SJCRH30 (cell line): ENCODE data around the gene ZDHHC4. TPM values are rescaled to one million over a fixed set of nuclear protein-coding genes. Genes with fewer than 3 reads are reported as not detected.
"Not testable (repeated sequence)": the region's sequence is repeated elsewhere in the genome, so short reads cannot be mapped to it uniquely, and the experiment has no call there.

Experiments
- DNase-seq, 2 experiments: peaks; one replicate each; pipeline ENCODE4 v3.0.0-alpha.2; 2015 to 2020
- H3K27ac ChIP-seq: fragments of 250-450 bp; sonication (Bioruptor Pico); 2 replicates; pipeline ENCODE4 v1.5.1; 2020; ENCODE audit warnings: mild to moderate bottlenecking, moderate library complexity
- H3K27me3 ChIP-seq: fragments of 250-450 bp; sonication (Bioruptor Pico); 2 replicates; pipeline ENCODE4 v1.5.1; 2020; ENCODE audit warnings: mild to moderate bottlenecking, moderate library complexity
- H3K36me3 ChIP-seq: fragments of 250-450 bp; sonication (Bioruptor Pico); 2 replicates; pipeline ENCODE4 v1.5.1; 2020; ENCODE audit warnings: mild to moderate bottlenecking, moderate library complexity
- H3K4me1 ChIP-seq: fragments of 250-450 bp; sonication (Bioruptor Pico); 2 replicates; pipeline ENCODE4 v1.5.1; 2020; ENCODE audit warnings: mild to moderate bottlenecking, moderate library complexity
- H3K4me3 ChIP-seq: fragments of 250-450 bp; sonication (Bioruptor Pico); 2 replicates; pipeline ENCODE4 v1.5.1; 2020; ENCODE audit warnings: mild to moderate bottlenecking, moderate library complexity
- H3K9me3 ChIP-seq: fragments of 250-450 bp; sonication (Bioruptor Pico); replicated peaks from 2 replicates; pipeline ENCODE4 v1.5.1; 2020; ENCODE audit warnings: mild to moderate bottlenecking, moderate library complexity
- total RNA-seq: library from RNA; depleted of rRNA; stranded (reverse); fragments of >200 nt; shearing (Covaris generic); gene quantifications from 2 replicates; pipeline ENCODE4 v1.2.3, GENCODE V29; 2014; rRNA removed

The ZDHHC4 gene
- total RNA-seq, 1 experiment from 2014 or later: 56.7 TPM

DNA sequence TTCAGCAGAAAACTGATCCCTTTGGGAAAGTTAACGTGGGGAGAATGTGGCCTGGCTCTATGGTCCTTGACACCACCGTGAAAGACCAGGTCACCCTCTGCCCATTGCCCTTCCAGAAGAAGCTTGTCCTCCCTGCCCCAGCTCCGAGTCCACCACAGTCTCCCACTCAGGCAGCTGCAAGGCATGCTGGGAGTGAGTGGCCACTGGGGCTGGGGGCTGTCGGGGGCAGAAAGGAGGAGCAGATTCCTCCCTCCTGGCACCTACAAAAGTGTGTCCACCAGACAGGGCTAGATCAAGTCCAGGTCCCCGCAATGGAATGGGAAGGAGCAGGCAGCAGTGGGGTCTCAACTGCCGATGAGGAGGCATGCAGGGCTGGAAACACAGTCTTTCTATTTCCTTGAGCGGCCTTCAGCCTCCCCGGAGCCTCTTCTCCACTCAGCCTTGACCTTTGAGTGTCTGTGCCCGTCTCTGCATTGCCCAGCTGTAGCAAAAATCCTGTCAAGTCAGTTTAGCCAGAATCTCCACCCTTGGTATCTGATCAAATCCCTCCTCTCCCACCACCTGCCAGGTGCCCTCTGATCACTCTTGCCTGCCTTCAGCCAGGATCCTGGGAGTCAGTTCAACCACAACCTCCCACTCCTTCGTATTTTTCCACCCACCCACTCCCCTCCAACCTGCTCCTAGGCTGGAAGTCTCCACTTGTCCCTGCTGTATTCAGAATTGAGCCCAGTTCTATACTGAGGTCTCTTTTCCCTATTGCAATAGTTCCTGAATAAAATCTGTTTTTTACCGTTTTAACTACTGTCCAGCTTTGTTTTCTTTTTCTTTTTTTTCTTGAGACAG lies 53.0 kb downstream of the ZDHHC4 start:
- no peak overlapping the region for H3K27ac ChIP-seq
- DNase-seq: no peak
- no peak overlapping the region for H3K4me3 ChIP-seq
- no peaks in the 10 kb centered on the region for H3K27me3 ChIP-seq
- no peaks in the 10 kb centered on the region; the same call in 1 of the 2 replicates for H3K4me1 ChIP-seq
- H3K9me3 ChIP-seq: no peaks in the 10 kb centered on the region
- no peaks in the 10 kb centered on the region for H3K36me3 ChIP-seq

DNA sequence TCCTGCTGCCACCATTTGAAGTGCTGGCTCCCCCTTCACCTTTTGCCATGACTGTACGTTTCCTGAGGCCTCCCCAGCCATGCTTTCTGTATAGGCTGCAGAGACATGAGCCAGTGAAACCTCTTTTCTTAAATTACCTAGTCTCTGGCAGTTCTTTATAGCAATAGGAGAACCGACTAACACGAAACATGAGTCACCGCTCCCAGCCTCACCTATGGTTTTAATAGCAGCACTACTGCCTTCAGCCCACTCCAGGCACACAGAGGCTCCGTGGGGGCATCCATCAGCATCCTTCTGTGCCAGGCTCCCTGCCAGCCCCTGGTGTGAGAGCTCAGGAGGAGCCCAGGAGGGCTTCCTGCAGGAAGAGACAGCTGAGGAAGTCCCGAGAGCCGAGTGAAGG lies 54.4 kb downstream of the ZDHHC4 start:
- H3K27ac ChIP-seq: no peak overlapping the region
- H3K4me3 ChIP-seq: no peak overlapping the region
- peaks cover 4% of the 10 kb centered on the region; the same call in 1 of the 2 replicates for H3K4me1 ChIP-seq
- H3K36me3 ChIP-seq: no peaks in the 10 kb centered on the region
- H3K27me3 ChIP-seq: peaks cover 3% of the 10 kb centered on the region; the same call in 1 of the 2 replicates
- DNase-seq: no peak
- H3K9me3 ChIP-seq: no peaks in the 10 kb centered on the region

DNA sequence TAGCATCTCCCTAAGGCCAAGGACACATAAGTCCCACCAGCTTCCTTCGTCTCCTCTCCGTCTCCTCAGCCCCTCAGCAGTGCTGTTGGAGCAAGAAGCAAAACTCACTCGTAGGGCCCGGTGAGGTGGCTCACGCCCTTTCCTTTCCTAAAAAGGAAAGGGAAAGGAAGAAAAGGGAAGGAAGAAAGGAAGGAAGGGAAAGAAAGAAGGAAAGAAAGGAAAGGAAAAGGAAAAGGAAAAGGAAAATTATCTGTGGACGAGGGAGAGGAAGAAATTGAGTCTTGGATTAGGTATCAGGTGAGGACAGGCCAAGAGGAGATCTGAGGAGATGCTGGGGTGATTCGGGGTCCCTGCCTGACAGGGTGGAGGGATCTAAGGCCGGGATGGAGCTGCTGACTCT lies 56.8 kb downstream of the ZDHHC4 start:
- H3K27ac ChIP-seq: no peak overlapping the region
- H3K9me3 ChIP-seq: no peaks in the 10 kb centered on the region
- H3K4me3 ChIP-seq: no peak overlapping the region
- peaks cover 3% of the 10 kb centered on the region; the same call in 1 of the 2 replicates for H3K27me3 ChIP-seq
- DNase-seq: no peak
- H3K36me3 ChIP-seq: peaks cover 3% of the 10 kb centered on the region
- peaks cover 4% of the 10 kb centered on the region; the same call in 1 of the 2 replicates for H3K4me1 ChIP-seq

- not testable (repeated sequence) for H3K27ac ChIP-seq, H3K4me3 ChIP-seq, H3K9me3 ChIP-seq, H3K27me3 ChIP-seq, DNase-seq, H3K4me1 ChIP-seq
- H3K36me3 ChIP-seq: peaks cover 12% of the 10 kb centered on the region
These were observed 57.7 kb downstream of the ZDHHC4 start for GRCh38 chr7:6634971-6635370.

DNA sequence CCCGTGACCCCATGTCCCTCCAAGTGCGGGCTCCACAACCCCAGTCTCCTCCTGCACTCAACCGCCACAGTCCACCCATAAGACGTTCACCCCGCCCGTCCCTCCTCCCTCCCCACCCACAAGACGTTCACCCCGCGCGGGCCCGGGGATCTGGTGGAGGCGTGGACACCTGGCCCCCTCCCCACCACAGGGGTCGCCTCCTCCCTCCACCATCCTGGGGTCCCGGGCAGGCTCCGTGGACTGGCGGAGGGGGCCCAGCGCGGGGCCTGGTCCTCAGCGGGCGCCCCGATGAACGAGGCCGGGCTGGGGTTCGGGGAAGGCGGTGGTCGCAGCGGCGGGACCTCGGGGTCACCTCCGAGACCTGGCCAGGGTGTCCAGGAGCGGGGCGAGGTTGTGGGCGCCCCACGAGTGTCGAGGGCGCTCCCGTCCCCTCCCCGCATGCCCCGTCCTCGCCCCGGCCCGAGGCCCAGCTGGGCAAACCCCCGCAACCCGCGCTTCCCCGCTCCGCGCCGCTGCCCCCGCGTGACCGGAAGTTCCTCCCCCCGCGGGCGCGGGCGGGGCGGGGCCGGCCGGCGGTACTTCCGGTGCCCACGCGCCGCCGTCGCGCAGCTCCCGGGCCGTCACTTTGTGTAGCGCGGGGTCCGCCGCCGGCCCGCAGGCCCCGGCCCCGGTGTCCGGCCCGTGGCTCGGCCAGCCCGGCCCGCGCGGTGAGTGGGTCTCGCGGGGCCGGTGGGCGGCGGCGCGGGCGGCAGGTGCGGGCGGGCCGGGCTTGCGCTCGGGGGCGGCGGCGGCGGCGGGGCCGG lies 59.7 kb downstream of the ZDHHC4 start, which contains the start of gene ZNF316:
Gene ZNF316 (plus strand): TSS at position 578 of the 803 bp plus-strand sequence. CDS start 5,092 bp downstream, outside the sequence.
- peaks cover 27% of the 10 kb centered on the region for H3K36me3 ChIP-seq
- H3K27me3 ChIP-seq: peaks cover 3% of the 10 kb centered on the region; the same call in 1 of the 2 replicates
- peaks cover 4% of the 10 kb centered on the region; the same call in 1 of the 2 replicates for H3K4me1 ChIP-seq
- H3K27ac ChIP-seq: peak within 1 kb of the TSS; percentile 59
- H3K9me3 ChIP-seq: no peaks in the 10 kb centered on the region
- DNase-seq: peak; percentile 56 to 62
- peak within 1 kb of the TSS; percentile 98 for H3K4me3 ChIP-seq

DNA sequence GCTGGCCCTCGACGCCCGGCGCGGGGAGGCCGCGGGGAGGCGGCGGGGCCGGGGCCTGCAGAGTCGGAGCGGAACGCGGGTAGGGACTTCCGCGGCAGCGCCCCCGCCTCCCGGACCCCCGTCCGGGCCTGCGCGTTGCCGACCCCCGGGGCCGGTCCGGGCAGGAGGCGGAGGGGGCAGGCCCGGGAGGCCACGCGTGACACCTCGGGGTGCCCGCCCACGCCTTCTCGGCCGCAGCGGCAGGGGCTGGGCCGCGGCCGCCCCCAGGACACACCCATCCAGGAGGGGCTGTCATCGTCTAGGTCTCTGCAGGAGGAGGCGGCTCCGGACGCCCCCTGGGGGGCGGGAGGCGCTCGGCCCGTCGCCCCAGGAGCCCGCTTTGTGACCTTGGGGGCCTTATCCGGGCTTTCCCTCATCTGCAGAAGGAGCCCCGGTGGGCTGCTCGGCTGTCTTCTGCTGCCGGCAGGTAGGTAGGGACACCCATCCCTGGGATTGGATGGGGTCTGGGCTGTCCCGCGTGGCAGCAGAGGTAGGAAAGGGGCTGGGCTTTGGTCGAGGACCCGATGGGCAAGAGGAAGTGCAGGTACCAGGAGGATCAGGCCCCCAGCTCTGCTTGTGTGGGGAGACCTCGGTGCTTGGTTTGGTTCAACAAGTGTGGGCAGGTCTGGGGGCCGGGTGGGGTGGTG lies 60.4 kb downstream of the ZDHHC4 start:
- H3K27me3 ChIP-seq: peaks cover 3% of the 10 kb centered on the region; the same call in 1 of the 2 replicates
- H3K27ac ChIP-seq: no peak overlapping the region; the same call in 1 of the 2 replicates
- peaks cover 33% of the 10 kb centered on the region for H3K36me3 ChIP-seq
- DNase-seq: peak; percentile 61 to 66
- peak overlapping the region; percentile 98 for H3K4me3 ChIP-seq
- H3K9me3 ChIP-seq: no peaks in the 10 kb centered on the region
- H3K4me1 ChIP-seq: peaks cover 4% of the 10 kb centered on the region; the same call in 1 of the 2 replicates

Other genes starting within 250 kb of the ZDHHC4 start
- 14.7 and 16.8 TPM in 2 replicates for gene FAM220A, start 228.5 kb upstream of the ZDHHC4 start, total RNA-seq
- 132 and 141 TPM in 2 replicates for gene RAC1, start 202.9 kb upstream of the ZDHHC4 start, total RNA-seq
- gene DAGLB, start 129.5 kb upstream of the ZDHHC4 start, total RNA-seq: 15.5 and 16.9 TPM in 2 replicates
- 140 and 153 TPM in 2 replicates for gene KDELR2, start 93.3 kb upstream of the ZDHHC4 start, total RNA-seq
- gene GRID2IP, start 26.0 kb upstream of the ZDHHC4 start, total RNA-seq: 0.12 and 0.20 TPM in 2 replicates
- gene INTS15, start 12.6 kb downstream of the ZDHHC4 start, total RNA-seq: 16.4 and 18.8 TPM in 2 replicates
- 10.6 and 10.9 TPM in 2 replicates for gene ZNF853, start 38.2 kb downstream of the ZDHHC4 start, total RNA-seq
- 16.0 and 16.2 TPM in 2 replicates for gene ZNF316, start 59.9 kb downstream of the ZDHHC4 start, total RNA-seq
- 37.7 and 41.6 TPM in 2 replicates for gene ZNF12, start 129.5 kb downstream of the ZDHHC4 start, total RNA-seq
- gene RSPH10B2, start 176.6 kb downstream of the ZDHHC4 start, total RNA-seq: 0.10 and 0.18 TPM in 2 replicates
- 73.7 and 85.5 TPM in 2 replicates for gene CCZ1B, start 248.8 kb downstream of the ZDHHC4 start, total RNA-seq